ENCODE measurements around the gene ZNF629.
"Not testable (repeated sequence)": the region's sequence is repeated elsewhere in the genome, so short reads cannot be mapped to it uniquely, and the experiment has no call there.

ZNF629 gene

GRCh38 chr16:30786936-30787612, at the start of gene ZNF629:
Gene ZNF629 (minus strand): TSS chr16:30787205. CDS start chr16:30784482, 2,723 bp downstream.
- no peak for DNase-seq (ENCODE audit: low spot score)

DNA sequence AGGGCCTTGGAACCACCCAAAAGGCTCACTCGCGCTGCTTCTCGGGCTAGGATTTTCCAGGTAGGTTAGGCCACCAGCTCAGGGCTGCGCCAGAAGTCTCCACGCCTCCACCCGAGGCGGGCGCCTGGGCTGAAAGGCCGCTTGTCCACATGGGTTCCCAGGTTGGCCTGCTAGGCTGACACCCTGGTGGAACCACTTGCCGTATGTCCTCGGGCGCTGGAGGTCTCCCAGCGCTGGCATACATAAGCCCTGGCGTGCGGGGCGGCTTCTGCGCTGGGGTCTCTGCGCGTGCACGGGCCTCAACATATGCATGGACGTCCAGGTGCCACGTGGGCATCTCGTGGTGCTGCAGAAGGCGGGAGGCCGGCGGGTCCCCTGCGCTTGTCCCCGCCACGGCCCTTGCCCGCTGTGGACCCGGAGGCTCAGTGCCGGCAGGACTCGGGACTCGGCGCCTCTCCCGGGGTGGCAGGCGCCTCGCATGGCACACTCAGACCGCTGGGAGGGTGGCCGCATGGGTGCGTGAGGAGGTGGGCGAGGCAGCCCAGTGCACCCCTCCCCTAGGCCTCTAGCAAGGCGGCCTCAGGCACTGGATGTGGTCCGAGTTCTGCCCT, 47.2 kb upstream of the ZNF629 start:
- no peak for DNase-seq (ENCODE audit: low spot score)

DNA sequence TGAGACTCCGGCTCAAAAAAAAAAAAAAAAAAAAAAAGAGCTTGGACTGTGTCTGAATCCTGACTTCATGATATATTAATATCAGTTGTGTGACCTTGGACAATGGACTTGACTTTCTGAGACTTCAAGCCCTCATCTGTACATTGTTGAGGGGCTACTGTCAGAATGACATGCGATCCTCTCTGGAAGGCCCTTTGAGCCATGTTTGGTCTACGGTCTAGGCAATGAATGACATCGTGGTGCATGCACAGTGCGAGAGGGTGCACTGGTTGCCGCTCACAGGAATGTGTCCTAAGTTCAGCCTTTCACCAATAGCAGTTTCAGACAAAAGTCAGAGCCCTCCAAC, 43.0 kb upstream of the ZNF629 start:
- no peak for DNase-seq (ENCODE audit: low spot score)

DNA sequence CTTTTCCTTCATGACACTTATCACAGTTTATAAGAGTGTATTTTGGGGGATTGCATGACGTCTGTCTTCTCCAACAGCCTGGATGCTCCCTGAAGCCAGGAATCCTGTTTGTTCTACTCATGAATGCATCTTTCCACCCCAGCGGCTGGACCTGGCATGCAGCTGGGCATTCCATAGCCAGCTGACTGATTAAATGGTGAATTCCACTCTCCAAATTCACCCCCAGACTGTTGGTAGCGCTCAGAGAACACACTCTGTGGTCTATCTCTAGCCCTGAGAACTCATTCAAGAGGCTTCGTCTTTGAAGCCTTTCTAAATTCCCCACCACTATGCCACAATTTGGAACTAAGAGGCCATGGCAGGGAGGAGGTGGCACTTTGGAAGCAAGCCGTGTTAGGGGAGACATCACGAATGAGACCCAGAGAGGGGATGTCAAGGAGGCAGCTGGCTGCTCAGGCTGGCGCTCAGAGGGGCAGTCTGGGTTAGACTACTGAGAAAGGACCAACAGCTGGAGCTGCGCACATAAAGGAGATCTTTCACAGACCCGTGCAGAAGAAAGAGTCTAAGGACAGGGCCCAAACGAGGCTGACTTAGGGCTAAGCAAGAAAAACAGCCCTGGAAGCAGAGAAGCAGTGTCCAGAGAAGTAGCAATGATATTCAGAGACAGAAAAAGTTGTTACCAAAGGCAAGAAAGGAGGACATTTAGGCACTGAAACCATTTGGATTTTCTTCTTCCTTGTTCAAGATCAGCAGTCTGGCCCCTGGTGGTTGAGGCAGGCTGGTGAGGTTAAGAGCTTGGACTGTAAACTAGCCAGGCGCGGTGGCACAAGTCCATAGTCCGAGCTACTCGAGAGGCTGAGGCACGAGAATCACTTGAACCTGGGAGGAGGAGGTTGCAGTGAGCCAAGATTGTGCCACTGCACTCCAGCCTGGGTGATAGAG, 42.4 kb upstream of the ZNF629 start:
- DNase-seq (ENCODE audit: low spot score): no peak

DNA sequence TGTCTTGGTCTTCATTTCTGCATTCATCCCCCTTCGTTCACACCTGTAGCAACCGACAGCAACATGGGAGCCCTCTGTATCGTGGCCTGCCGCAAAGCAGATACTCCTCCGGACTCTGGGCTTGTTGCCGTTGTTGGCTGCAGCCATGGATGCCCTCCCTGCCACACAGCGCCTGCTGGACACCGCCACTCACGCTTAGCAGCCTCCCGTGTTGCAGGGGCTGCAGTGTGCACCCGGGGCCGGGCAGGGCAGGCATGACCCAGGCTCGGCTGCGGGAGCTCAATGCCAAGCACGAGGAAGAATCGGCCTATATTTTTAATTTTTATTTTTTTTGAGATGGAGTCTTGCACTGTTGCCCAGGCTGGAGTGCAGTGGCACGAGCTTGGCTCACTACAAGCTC, 34.9 kb upstream of the ZNF629 start:
- no peak for DNase-seq (ENCODE audit: low spot score)

- DNase-seq (ENCODE audit: low spot score): not testable (repeated sequence)
These were observed 34.4 kb upstream of the ZNF629 start for GRCh38 chr16:30821441-30821840.

- no peak for DNase-seq (ENCODE audit: low spot score)
These were observed 34.0 kb upstream of the ZNF629 start for GRCh38 chr16:30820952-30821421.

GRCh38 chr16:30816769-30817168, 29.8 kb upstream of the ZNF629 start:
- no peak for DNase-seq (ENCODE audit: low spot score)

GRCh38 chr16:30813821-30814189, 26.8 kb upstream of the ZNF629 start:
- no peak for DNase-seq (ENCODE audit: low spot score)

- DNase-seq (ENCODE audit: low spot score): not testable (repeated sequence)
These were observed 22.7 kb upstream of the ZNF629 start for GRCh38 chr16:30809675-30810074.

GRCh38 chr16:30808890-30809426, 22.0 kb upstream of the ZNF629 start:
- DNase-seq (ENCODE audit: low spot score): not testable (repeated sequence)

GRCh38 chr16:30808146-30808545, 21.1 kb upstream of the ZNF629 start:
- no peak for DNase-seq (ENCODE audit: low spot score)

- no peak for DNase-seq (ENCODE audit: low spot score)
These were observed 18.6 kb upstream of the ZNF629 start for GRCh38 chr16:30805370-30806169.

DNA sequence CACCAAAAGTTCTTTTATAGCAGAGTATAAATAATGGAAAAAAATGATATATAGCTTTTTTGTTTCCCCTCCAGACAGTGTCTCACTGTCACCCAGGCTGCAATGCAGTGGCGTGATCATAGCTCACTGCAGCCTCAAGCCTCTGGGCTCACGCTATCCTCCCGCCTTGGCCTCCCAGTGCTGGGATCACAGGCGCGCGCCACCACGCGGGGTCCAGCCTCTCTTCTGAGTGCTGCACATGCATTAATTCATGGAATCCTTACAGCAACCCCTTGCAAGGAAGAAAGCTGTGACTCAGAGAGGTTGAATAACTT, 18.0 kb upstream of the ZNF629 start:
- no peak for DNase-seq (ENCODE audit: low spot score)

GRCh38 chr16:30802936-30803335, 15.9 kb upstream of the ZNF629 start:
- DNase-seq (ENCODE audit: low spot score): no peak

DNA sequence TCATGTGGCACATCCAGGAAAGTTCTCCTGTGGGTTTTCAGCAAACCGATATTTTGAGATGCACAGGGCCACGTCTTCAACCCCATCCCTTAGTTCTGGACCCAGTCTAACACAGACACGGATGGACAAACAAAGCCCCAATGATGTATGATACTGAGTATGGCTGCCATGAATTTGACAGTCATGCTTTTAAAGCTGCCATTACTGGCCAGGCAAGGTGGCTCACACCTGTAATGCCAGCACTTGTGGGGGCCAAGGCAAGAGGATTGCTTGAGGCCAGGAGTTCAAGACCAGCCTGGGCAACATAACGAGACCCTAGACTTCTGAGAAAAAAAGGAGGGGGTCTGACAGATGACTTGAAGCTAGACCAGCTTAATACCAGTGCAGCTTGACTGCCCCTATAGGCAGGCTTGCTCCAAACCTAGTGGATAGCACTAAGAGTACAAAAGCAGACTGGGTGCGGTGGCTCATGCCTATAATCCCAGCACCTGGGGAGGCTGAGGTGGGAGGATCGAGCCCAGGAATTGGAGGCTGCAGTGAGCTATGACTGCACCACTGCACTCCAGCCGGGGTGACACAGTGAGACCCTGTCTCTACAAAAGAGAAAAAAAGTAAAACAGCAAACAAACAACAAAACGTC, 10.8 kb upstream of the ZNF629 start:
- peak; percentile 48 for DNase-seq (ENCODE audit: low spot score)

DNA sequence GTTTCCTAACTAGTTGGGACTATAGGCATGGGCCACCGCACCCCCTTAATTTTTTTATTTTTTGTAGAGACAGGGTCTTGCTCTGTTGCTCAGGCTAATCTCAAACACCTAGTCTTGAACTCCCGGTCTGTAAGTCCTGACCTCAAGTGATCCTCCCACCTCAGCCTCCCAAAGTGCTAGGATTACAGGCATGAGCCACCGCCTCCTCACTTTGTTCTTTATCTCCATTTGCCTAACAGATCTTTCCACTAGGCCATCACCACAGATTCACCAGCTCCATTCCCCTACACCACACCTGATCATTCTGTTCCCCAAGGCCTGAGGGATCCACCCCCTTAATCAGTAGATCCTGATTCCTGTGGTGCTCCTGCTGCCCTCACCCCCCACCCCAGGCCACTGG, 7.6 kb upstream of the ZNF629 start:
- DNase-seq (ENCODE audit: low spot score): no peak

DNA sequence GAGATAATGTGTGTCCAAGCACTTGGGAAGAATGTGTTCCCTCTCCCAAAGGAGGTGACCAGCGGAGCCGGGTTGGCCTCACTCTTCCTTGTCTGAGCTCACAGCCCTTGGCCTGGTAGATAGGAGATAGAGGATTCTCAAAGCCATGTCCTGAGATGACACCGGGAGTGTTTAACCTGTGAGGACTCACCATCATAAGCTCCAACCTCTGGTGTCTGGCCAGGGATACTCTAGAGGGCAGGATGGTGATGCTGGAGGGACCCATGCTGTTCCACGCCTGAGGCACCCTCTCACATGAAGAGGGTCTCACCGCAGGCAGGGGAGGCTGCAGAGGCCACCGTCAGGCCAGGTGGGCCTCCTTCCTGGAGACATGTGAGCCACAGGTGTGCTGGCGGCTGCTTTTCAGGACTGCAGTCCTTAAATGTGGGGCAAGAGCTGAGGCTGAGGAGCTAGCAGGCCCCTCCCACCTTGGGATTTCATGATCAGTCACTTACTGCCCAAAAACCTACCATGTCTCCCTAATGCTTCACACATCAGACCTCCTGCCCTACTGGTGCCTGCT, 6.6 kb upstream of the ZNF629 start:
- no peak for DNase-seq (ENCODE audit: low spot score)

DNA sequence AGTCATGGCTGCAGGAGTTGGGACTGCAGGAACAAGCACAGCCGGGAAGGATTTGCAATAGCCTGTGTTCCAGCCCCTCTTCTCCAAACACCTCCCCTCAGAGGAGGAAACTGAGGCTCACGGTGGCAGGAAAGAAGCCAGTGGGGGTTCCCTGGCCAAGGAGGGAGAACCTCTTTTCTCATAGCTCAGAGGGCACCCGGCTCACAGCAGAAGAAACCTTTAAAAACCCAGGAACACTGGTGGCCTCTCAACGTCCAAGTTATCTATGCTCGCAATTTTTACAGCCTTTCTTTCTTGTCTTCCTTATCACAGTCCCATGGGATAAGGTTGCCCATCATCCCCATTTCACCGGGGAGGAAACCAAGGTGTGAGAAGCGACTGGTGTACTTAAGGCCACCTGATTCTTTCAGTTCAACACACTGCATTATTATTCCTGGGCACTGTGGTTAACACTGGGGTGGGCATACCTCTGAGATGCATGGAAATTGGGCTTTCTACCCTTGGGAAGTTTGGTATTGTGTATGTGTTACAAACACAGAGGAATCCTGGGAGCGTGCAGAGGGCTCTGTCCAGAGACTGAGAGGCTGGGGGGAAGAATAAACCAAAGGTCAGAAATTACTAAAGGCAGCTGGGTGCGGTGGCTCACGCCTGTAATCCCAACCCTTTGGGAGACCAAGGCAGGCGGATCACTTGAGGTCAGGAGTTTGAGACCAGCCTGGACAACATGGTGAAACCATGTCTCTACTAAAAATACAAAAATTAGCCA, 791 bp upstream of the ZNF629 start:
- DNase-seq (ENCODE audit: low spot score): no peak
